Endometrial microvascular endothelial cells (primary cell): ENCODE measurements around the gene IL1RAPL1. TPM values are rescaled to one million over a fixed set of nuclear protein-coding genes. Genes with fewer than 3 reads are reported as not detected.
"Not testable (repeated sequence)": the region's sequence is repeated elsewhere in the genome, so short reads cannot be mapped to it uniquely, and the experiment has no call there.

Experiments used
- in situ Hi-C: cut with HindIII; loops from 2 replicates; pipeline ENCODE4 v1.10.0; 2017; ENCODE audit warnings: low sequenced_read_pairs, low pct_unique_long_range_greater_than_20kb; ENCODE audit errors: inconsistent ontology term
- total RNA-seq: library from RNA; depleted of rRNA; stranded (reverse); fragments of >200 nt; gene quantifications from one replicate; pipeline ENCODE4 v1.2.3, GENCODE V29; 2015; ENCODE audit errors: inconsistent ontology term

IL1RAPL1 gene
- total RNA-seq, 1 donor from 2014 or later = 0.28 TPM

GRCh38 chrX:29044423-29045184 is 457.4 kb downstream of the IL1RAPL1 start:
- in situ Hi-C loops = no loop called here

- in situ Hi-C loops = no loop called here
Observed at GRCh38 chrX:29065477-29065876, 478.2 kb downstream of the IL1RAPL1 start.

GRCh38 chrX:29066516-29066915 is 479.3 kb downstream of the IL1RAPL1 start:
- in situ Hi-C loops = no loop called here

GRCh38 chrX:29067351-29067750 is 480.1 kb downstream of the IL1RAPL1 start:
- in situ Hi-C loops = no loop called here

- in situ Hi-C loops = no loop called here
Observed at GRCh38 chrX:29071525-29072320, 484.5 kb downstream of the IL1RAPL1 start.

- in situ Hi-C loops = no loop called here
Observed at GRCh38 chrX:29082558-29082957, 495.3 kb downstream of the IL1RAPL1 start.

- in situ Hi-C loops = no loop called here
Observed at GRCh38 chrX:29083823-29084222, 496.6 kb downstream of the IL1RAPL1 start.

- in situ Hi-C loops = no loop called here
Observed at GRCh38 chrX:29090811-29091210, 503.6 kb downstream of the IL1RAPL1 start.

- in situ Hi-C loops = no loop called here
Observed at GRCh38 chrX:29107231-29107630, 520.0 kb downstream of the IL1RAPL1 start.

GRCh38 chrX:29110041-29110440 is 522.8 kb downstream of the IL1RAPL1 start:
- in situ Hi-C loops = no loop called here

- in situ Hi-C loops = no loop called here
Observed at GRCh38 chrX:29113221-29113620, 526.0 kb downstream of the IL1RAPL1 start.

GRCh38 chrX:29122817-29123216 is 535.6 kb downstream of the IL1RAPL1 start:
- in situ Hi-C loops = not testable (repeated sequence)

GRCh38 chrX:29130905-29131304 is 543.7 kb downstream of the IL1RAPL1 start:
- in situ Hi-C loops = no loop called here

GRCh38 chrX:29136904-29137303 is 549.7 kb downstream of the IL1RAPL1 start:
- in situ Hi-C loops = no loop called here

- in situ Hi-C loops = no loop called here
Observed at GRCh38 chrX:29138003-29138402, 550.8 kb downstream of the IL1RAPL1 start.

GRCh38 chrX:29143356-29143755 is 556.1 kb downstream of the IL1RAPL1 start:
- in situ Hi-C loops = no loop called here

- in situ Hi-C loops = no loop called here
Observed at GRCh38 chrX:29143756-29144155, 556.5 kb downstream of the IL1RAPL1 start.

- in situ Hi-C loops = no loop called here
Observed at GRCh38 chrX:29145316-29145715, 558.1 kb downstream of the IL1RAPL1 start.

GRCh38 chrX:29148511-29148910 is 561.3 kb downstream of the IL1RAPL1 start:
- in situ Hi-C loops = no loop called here

GRCh38 chrX:29155286-29155685 is 568.0 kb downstream of the IL1RAPL1 start:
- in situ Hi-C loops = no loop called here
